OCI-LY7 (cell line): ENCODE measurements around the gene SRC. TPM values are rescaled to one million over a fixed set of nuclear protein-coding genes. Genes with fewer than 3 reads are reported as not detected.

Experiments used
- BruUV-seq: library from RNA; stranded (reverse); fragments of 400-500 nt; replicated peaks from 2 replicates; lab custom pipeline; 2021; lab: Mats Ljungman, UMichigan
- CTCF ChIA-PET: fragments of 300-600 bp; sonication (Branson Sonifier 250); formaldehyde crosslinking; loops from one replicate; lab custom pipeline; 2022; ENCODE audit warnings: antibody characterized with exemption; ENCODE audit not compliant: unreplicated experiment; lab: Charles Lee
- POLR2A ChIA-PET: fragments of 300-600 bp; sonication (Branson Sonifier 250); formaldehyde crosslinking; loops from one replicate; lab custom pipeline; 2022; ENCODE audit warnings: antibody characterized with exemption; lab: Charles Lee
- DNase-seq: peaks from one replicate; pipeline ENCODE4 v3.0.0-alpha.2; 2015; ENCODE audit warnings: low spot score
- H2AFZ ChIP-seq: fragments of 200-600 bp; sonication (generic), shearing (Covaris generic); 2 replicates; pipeline ENCODE4 v1.6.1; 2014; ENCODE audit warnings: mild to moderate bottlenecking, antibody characterized with exemption, low read length, moderate library complexity
- H3K27ac ChIP-seq: fragments of 200-600 bp; sonication (generic); 2 replicates; pipeline ENCODE4 v1.5.1; 2014; ENCODE audit warnings: mixed run types, low read depth, mild to moderate bottlenecking, moderate library complexity, low read length, inconsistent platforms; ENCODE audit not compliant: poor library complexity, severe bottlenecking
- H3K36me3 ChIP-seq: fragments of 200-600 bp; sonication (generic); 2 replicates; pipeline ENCODE4 v1.6.1; 2014; ENCODE audit warnings: mild to moderate bottlenecking, antibody characterized with exemption, low read length, moderate library complexity, mixed read lengths; ENCODE audit not compliant: insufficient read depth
- H3K4me1 ChIP-seq: fragments of 200-600 bp; sonication (generic); 2 replicates; pipeline ENCODE4 v1.5.1; 2014; ENCODE audit warnings: mild to moderate bottlenecking, low read length; ENCODE audit not compliant: insufficient read depth, poor library complexity, severe bottlenecking
- H3K4me2 ChIP-seq: fragments of 200-600 bp; sonication (generic); 2 replicates; pipeline ENCODE4 v1.6.1; 2014; ENCODE audit warnings: mild to moderate bottlenecking, low read length
- H3K4me3 ChIP-seq: fragments of 200-600 bp; sonication (generic); 2 replicates; pipeline ENCODE4 v1.5.1; 2014; ENCODE audit warnings: mild to moderate bottlenecking, low read depth, low read length; ENCODE audit not compliant: poor library complexity, severe bottlenecking
- H3K79me2 ChIP-seq: fragments of 200-600 bp; sonication (generic); 2 replicates; pipeline ENCODE4 v1.6.1; 2016; ENCODE audit warnings: low read depth, mild to moderate bottlenecking, low read length, moderate library complexity, mixed read lengths; ENCODE audit not compliant: insufficient read depth
- H3K9me2 ChIP-seq: fragments of 200-600 bp; sonication (generic); 2 replicates; pipeline ENCODE4 v1.6.1; 2016; ENCODE audit warnings: mild to moderate bottlenecking, low read length, mixed read lengths; ENCODE audit not compliant: insufficient read depth
- H3K9me3 ChIP-seq: fragments of 200-600 bp; sonication (generic); 2 replicates; pipeline ENCODE4 v1.6.1; 2014; ENCODE audit warnings: mild to moderate bottlenecking, mixed run types, low read length, mixed read lengths
- H4K20me1 ChIP-seq: fragments of 200-600 bp; sonication (generic); 2 replicates; pipeline ENCODE4 v1.6.1; 2014; ENCODE audit warnings: mild to moderate bottlenecking, antibody characterized with exemption, low read length, moderate library complexity, mixed read lengths; ENCODE audit not compliant: insufficient read depth
- EZH2phosphoT487 ChIP-seq: fragments of 200-600 bp; sonication (generic); IDR thresholded peaks from 2 replicates; pipeline ENCODE4 v1.6.1; 2018; ENCODE audit warnings: low read depth, borderline replicate concordance, mild to moderate bottlenecking, mixed run types, antibody characterized with exemption, low read length, moderate library complexity, mixed read lengths
- intact Hi-C: fragments of 100-400 bp; cut with micrococcal nuclease; formaldehyde crosslinking; loops from one replicate; pipeline ENCODE4 v1.10.0; 2022; ENCODE audit not compliant: unreplicated experiment
- total RNA-seq, 2 experiments: library from RNA; depleted of rRNA in 1 of 2; stranded (reverse); fragments of >200 nt in 1 of 2; shearing (Covaris generic) in 1 of 2; gene quantifications; 2 replicates each; pipeline ENCODE4 v1.2.3, GENCODE V29; 2014 to 2022
- TF ChIP-seq, protein P1 (sequence below): fragments of 200-600 bp; sonication (generic); conservative IDR thresholded peaks from 2 replicates; pipeline ENCODE4 v1.5.1; 2014; ENCODE audit warnings: mild to moderate bottlenecking, antibody characterized with exemption, low read length, moderate library complexity, mixed read lengths

The SRC gene
- total RNA-seq, 2 experiments from 2014 or later: 0.72 to 3.7 TPM

GRCh38 chr20:37403107-37404033, 57.4 kb downstream of the SRC start:
- Histone ChIP-seq H3K9me3 (no peaks in the 10 kb centered on the region), H3K4me1 (peaks cover 7% of the 10 kb centered on the region), H3K27ac (no peak overlapping the region), H2AFZ (no peak overlapping the region), H3K9me2 (no peaks in the 10 kb centered on the region), H3K36me3 (no peaks in the 10 kb centered on the region), H4K20me1 (no peaks in the 10 kb centered on the region), H3K4me3 (no peak overlapping the region), H3K4me2 (no peak overlapping the region), H3K79me2 (no peaks in the 10 kb centered on the region)
- intact Hi-C loops: no loop called here
- POLR2A ChIA-PET: no interaction called here
- no peak for TF ChIP-seq EZH2phosphoT487
- TF ChIP-seq, protein P1, sequence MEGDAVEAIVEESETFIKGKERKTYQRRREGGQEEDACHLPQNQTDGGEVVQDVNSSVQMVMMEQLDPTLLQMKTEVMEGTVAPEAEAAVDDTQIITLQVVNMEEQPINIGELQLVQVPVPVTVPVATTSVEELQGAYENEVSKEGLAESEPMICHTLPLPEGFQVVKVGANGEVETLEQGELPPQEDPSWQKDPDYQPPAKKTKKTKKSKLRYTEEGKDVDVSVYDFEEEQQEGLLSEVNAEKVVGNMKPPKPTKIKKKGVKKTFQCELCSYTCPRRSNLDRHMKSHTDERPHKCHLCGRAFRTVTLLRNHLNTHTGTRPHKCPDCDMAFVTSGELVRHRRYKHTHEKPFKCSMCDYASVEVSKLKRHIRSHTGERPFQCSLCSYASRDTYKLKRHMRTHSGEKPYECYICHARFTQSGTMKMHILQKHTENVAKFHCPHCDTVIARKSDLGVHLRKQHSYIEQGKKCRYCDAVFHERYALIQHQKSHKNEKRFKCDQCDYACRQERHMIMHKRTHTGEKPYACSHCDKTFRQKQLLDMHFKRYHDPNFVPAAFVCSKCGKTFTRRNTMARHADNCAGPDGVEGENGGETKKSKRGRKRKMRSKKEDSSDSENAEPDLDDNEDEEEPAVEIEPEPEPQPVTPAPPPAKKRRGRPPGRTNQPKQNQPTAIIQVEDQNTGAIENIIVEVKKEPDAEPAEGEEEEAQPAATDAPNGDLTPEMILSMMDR: no peak
- CTCF ChIA-PET: interaction anchor here (0.5 kb wide), 1 partner anchor 52 kb away, joined by 3 read pairs; no protein-coding TSS in a partner anchor
- BruUV-seq: no TSS peak
- no peak for DNase-seq

DNA sequence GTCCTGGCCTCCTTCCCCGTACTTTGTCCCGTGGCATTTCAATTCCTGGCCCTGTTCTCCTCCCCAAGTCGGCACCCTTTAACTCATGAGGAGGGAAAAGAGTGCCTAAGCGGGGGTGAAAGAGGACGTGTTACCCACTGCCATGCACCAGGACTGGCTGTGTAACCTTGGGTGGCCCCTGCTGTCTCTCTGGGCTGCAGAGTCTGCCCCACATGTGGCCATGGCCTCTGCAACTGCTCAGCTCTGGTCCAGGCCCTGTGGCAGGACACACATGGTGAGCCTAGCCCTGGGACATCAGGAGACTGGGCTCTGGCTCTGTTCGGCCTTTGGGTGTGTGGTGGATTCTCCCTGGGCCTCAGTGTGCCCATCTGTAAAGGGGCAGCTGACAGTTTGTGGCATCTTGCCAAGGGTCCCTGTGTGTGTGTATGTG, 58.5 kb downstream of the SRC start:
- POLR2A ChIA-PET: interaction anchor here (0.6 kb wide), 1 partner anchor 86 kb away, joined by 3 read pairs; no protein-coding TSS in a partner anchor
- Histone ChIP-seq H3K36me3 (no peaks in the 10 kb centered on the region), H3K79me2 (no peaks in the 10 kb centered on the region), H3K4me2 (no peak overlapping the region), H3K4me1 (peaks cover 15% of the 10 kb centered on the region), H3K4me3 (no peak overlapping the region), H3K27ac (no peak overlapping the region), H2AFZ (no peak overlapping the region), H4K20me1 (no peaks in the 10 kb centered on the region), H3K9me3 (no peaks in the 10 kb centered on the region), H3K9me2 (no peaks in the 10 kb centered on the region)
- intact Hi-C loops: no loop called here
- BruUV-seq: no TSS peak
- no peak for DNase-seq
- CTCF ChIA-PET: no interaction called here
- TF ChIP-seq, protein P1: no peak
- TF ChIP-seq EZH2phosphoT487: no peak
